Left lobe of liver (tissue), 2 donors: ENCODE results near the gene THEM4. TPM values are rescaled to one million over a fixed set of nuclear protein-coding genes. Genes with fewer than 3 reads are reported as not detected.

ENCODE experiments used
- ATAC-seq: fragments of 200-7000 bp; cut with Tn5 transposase; one replicate; pipeline ENCODE4 v1.9.1; 2020; ENCODE audit warnings: mild to moderate bottlenecking, moderate library complexity
- DNase-seq: peaks from one replicate; pipeline ENCODE4 v3.0.0-alpha.2; 2020; ENCODE audit warnings: low spot score
- total RNA-seq: library from RNA; stranded (reverse); gene quantifications from one replicate; pipeline ENCODE4 v1.2.1, GENCODE V29; 2021
- donor health status: DM: no; HTN: no; CAD: no; lungs with moderate emphysema.
- donor health status: DM: no; HTN: yes; CAD: no.

The THEM4 gene
- total RNA-seq, 1 donor from 2014 or later: 9.3 TPM

DNA sequence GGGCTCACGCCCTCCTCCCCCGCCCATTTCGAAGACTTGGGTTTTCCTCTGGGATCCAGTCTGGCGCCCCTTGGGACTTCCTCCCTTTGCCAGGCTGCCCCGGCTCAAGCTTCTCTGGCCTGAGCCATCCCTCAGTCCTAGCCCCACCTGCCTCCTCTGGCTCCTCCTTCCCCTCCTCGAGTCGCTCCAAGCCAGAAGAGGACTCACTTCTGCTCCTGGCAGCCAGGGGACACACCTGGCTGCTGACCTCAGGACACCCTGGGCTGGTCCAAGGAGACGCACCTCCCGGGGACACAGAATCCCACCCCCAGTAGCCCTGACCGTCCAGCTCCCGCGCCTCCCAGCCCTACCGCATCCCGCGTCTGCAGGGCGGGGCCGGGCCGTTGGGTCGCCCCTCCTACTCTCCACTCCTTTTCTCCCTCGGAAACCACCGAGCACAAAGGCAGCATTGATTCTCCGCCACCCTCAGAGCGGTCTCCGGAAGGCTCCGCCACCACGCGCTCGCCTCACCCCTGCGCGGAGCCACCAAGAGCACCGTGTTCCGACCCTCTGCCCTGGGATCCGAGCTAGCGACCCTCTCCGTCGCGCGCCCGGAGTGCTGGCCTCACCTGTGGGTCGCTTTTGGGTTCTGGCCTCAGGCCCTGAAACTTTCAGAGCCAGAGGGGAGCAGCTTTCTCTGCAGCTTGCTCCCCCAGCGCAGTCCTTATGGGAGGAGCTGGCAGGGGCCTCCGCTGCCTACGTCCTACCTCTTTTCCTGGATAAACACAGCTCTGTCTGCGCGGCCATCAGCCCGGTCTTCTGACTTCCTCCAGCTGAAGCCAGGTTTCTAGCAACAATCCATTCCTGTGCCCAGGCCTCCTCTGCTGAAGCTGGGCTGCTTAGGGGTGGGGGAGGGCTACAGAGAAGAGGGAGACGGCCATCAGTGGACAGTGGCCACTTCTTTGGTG, 69.6 kb downstream of the THEM4 start, which contains the start of gene C2CD4D:
C2CD4D (minus strand) TSS at position 364 of the 947 bp plus-strand sequence. CDS start 831 bp downstream, outside the sequence.
- DNase-seq (peak; percentile 46), ATAC-seq (no peak)

DNA sequence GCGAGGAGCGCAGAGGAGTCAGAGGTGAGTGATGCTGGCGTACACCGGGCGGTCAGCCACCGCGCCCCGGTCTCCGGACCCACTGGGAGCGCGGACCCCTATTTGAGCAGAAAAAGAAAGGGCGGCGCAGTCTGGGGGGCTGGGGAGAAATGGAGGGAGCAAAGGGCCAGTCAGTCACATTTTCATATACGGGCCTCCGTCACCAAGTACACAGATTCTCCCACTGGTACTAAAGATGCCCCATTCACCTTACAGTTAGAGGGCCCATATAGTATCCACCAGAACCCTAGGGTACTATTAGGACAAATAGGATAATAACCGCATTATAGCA, 70.3 kb downstream of the THEM4 start:
- DNase-seq (no peak), ATAC-seq (no peak)

DNA sequence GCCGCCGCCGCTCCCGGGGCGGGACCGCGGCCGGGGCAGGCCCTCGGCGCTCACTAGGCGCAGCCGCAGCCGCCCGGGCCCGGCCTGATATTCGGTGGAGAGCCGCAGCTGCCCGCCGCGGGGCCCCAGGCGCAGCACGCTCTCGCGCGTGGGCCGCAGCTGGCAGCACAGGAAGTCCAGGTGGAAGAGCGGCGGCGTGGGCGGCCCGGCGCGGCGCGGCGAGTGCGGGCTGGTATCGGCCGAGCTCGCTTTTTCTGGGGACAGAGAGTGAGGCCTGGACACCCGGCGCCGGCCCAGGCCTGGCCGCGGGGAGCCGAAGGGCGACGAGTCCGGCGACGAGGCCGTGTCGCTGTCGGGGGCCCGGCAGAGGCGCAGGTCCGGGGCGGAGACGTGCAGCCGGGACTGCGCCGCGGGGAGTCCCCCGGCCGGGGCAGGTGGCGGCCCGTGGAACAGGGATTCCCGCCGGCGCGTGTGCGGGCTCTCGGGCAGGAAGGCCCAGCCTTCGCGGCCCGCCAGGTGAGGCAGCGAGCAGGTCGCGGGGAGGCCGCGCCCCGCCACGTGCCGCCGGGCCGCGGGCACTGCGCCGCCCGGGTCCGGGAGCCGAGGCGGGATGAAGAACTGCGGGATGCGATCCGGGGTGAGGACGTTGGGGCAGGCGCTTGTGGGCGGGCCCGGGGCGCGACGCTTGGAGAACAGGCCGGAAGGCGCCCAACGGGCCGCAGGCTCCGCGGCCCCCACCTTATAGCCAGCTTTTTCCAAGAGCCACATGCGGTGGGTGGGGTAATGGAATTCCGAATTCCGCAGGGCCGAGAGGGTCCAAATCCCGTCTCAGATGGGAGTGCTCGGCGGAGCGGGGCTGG, 70.9 kb downstream of the THEM4 start:
- ATAC-seq: peak; percentile 52

DNA sequence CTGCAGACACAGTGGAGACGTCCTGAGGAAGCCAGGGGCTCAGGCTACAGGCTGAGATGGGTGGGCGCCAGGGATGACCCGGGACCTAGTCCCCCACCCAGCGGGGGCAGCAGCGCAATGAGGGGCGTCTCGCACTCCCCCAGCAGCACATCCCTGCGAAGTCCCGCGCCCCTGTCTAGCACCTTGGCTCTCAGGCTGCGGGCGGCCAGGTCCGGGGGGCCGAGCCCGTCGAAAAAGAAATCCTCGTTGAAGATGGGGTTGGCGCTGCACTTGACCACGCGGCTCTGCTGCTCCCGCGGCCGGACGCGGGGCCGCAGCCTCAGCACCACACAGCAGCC, 71.5 kb downstream of the THEM4 start:
- ATAC-seq (no peak), DNase-seq (peak; percentile 47)

More for the DNA sequence above, 70.9 kb downstream of the THEM4 start:
- DNase-seq: no peak

DNA sequence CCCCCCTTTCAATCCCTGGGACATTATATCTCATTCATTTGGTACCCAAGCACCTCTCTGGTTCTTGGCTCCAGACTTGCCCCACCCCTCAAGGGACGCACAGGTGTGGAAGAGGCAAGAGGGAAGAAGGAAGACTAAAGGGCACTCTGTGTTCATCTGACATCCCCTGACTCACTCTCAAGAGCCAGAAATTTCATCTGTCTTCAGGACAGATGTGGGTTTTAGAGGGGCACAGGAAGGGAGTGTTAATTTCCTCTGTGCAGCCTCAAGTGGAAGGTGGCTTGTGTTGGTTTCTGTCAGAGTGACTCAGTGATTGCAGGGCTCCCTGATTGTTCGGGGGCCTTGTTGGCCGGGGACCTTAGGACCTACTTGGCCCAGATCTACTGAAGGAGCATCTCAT, 72.1 kb downstream of the THEM4 start:
- DNase-seq (no peak), ATAC-seq (no peak)

DNA sequence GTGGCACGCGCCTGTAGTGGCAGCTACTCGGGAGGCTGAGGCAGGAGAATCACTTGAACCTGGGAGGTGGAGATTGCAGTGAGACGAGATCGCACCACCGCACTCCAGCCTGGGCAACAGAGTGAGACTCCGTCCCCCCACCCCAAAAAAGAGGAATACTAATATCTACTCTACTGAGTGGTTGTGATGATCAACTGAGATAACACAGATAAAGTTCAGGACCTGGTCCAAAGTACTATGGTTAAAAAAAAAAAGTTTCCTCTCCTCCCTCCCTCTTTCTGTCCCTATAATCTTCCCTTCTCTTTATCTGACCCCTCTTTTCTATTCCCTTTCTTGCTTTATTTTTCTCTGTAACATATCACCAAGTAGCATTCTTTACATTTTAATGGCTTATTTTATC, 73.7 kb downstream of the THEM4 start:
- DNase-seq (no peak), ATAC-seq (no peak)

DNA sequence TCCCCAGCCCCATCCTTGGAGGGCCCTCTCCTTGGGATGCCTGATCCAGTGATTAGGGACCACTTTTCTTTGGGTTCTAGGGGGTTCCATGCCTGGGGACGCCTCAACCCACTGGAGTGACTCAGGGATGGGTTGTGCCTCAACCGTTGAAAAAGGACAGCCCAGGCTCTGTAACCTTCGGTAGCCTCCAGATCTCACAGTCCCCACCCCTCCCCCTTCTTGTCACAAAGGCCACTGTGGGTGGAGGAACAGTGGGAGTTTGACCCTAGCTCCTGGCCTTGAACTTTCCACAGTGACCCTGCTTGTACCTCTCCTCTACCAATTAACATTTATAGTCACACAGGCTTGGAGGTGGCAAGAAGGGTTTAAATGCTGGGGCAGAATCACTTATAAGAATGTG, 75.1 kb downstream of the THEM4 start:
- DNase-seq (peak; percentile 86), ATAC-seq (peak; percentile 16)

DNA sequence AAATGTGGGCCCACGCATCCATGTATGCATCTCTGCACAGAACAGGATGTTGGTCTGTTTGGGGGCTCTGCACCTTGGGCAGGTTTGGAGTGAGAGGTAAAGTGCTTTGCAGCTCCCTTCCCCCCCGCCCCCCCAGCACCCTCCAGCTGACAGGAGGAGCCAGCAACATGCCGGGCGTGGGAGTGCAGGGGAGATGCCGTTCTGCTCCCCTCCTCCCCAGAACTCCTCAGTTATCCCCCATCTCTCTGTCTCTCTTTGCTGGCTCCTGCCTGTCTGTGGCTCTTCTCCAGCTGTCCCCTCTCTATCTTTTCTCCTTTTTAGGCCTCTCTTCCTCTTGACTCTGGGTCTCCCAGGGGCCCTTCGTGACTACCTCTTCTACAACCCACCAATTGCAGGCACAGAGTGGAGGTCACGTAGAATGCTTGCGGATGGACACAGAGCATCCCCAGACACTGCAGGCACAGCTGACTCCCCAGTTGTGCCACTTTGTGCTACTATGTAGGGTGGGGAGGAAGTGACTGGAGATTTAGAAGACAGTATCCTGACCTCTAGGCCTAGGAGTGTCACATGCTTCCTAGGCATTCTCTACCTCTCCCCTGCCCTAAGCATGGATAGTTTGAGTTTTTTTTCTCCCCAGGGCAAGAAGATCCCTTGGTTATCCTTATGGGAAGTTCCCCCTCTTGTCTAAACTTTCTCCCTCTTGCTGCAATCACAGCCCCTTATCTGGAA, 76.0 kb downstream of the THEM4 start:
- ATAC-seq (no peak), DNase-seq (no peak)

DNA sequence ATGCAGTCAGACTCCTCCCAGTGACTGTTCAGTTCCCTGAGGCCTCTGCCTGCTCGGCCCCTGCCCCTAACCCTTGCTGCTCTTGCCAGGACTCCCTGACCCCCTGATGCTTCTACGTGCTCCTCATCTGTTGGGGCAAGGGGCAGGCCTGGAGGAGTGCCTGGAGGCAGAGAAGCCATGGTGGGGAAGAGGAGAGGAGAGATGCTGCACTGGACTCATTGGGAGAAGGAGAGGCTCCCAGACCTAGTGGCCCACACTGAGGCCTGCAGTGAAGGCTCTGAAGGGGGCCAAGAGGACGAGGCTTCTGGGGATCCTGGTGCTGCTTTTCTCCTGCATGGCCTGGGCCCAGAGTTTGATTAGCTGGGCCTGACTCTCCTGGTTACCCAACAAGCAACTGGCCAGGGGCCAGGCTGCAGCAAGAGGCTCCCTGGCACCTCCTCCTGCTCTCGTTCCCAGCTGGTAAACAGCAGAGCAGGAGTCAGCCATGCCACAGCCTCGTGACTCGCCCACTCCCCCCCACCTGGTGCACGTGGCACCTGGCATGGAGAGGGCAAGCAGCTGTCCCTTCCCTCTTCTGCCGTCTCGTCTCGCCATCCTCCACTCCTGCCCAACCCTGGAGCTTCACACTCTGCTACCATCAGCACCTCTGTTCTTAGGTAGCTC, 76.9 kb downstream of the THEM4 start:
- ATAC-seq: peak; percentile 56
- peak; percentile 99 for DNase-seq

DNA sequence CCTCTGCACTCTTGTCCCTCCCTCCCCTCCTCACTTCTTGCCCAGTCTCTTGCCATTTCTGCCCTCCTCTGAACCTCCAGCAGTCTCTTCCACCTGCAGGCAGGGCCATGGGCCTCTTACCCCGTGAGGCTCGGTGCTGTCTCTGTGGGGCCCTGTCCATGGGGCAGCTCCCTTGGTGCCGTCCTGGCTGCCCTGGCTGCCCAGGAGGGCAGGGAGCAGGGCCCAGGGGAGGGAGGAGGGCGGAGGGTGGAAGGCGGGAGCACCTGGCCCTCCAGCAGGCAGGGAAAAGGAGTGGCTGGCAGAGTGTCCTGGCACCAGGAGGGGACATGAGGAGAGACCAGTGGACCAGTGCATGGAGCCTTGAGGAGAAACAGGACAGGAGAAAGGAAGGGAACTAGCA, 77.7 kb downstream of the THEM4 start, which contains the start of gene RORC:
RORC (minus strand) TSS at position 198 of the 400 bp plus-strand sequence; CDS start at position 160, 38 bp downstream.
- ATAC-seq: peak; percentile 71
- DNase-seq: peak; percentile 95

DNA sequence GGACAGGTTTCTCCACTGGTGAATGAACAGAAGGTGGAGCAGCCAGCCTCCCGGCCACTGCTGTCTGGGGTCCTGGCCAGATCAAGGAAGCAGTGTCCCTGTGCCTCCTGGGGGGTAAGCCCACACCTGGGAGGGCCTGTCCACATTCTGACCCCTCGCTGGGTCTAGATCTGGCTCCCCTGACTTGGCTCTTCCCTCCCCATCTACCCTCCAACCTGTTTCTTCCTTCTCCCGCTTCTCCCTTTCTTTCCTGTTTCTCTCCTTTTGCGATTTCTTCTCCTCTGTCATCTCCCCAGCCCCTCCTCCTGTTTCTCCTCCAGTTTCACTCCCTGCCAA, 78.1 kb downstream of the THEM4 start:
- no peak for ATAC-seq
- no peak for DNase-seq

DNA sequence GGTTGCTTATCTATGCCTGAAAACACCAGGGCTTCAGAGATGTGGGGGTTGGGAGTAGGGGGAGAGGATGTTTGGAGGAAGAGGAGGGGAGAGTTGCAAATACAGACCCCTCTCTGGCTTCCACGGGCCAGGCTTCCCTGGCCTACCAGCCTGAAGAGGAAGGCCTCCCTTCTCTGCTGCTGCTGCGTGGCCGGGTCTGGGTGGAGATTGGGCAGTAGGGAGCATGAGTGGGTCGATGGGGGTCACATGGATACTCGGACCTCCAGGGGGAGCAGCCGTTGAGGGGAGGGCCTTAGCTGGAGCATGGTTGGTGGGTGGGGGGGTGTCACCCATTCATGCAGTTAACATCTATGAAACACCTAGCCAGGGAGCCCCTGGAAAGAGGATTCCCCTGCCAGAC, 79.3 kb downstream of the THEM4 start:
- no peak for DNase-seq
- no peak for ATAC-seq

DNA sequence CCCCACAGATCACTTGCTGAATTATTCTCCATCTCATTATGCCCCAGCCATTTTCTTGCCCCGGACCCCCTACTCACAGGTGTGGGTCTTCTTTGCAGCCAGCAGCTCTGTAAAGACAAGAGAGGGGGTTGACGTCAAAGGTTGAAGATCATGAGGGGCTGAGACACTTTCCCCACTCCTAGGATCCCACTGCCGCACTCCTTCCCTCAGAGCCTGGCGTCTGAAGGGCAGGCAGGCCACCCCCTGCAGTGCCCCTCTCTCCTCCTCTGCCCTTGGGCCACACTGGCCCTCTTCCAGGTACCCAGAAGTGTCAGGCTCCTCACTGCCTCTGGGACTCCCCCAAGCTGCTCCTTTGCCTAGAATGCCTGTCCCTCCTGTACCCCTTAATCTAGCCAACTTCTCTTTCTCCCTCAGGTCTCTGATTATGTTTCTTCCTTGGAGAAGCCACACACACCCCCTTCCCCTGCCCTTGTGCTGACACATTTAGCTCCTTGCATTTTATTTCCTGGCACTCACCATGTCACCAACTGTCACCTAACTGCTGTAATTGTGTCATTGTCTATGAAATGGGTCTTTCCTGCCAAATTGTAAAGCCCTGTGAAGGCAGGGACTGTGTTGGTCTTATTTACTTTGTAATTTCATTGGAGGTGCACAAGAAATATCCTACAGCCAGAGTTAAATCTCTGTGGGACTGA, 79.8 kb downstream of the THEM4 start:
- DNase-seq (no peak), ATAC-seq (no peak)

DNA sequence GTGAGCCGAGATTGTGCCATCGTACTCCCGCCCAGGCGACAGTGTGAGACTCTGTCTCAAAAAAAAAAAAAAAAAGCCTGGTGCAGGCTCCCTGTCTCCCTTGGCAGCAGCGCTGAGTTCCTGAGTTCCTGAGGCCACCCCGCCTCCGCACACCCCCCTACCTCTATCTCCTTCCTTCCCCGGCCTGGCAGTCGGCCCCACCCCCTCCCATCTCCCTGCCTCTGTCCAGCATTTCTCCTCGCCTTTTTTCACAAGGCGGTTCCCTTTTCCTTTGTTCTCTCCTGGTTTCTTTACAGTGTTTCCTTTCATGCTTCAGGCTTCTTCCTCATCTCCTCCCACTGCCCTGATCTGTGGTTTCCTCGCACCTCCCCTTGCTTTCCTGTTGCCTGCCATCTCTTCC, 80.4 kb downstream of the THEM4 start:
- ATAC-seq: no peak
- DNase-seq: no peak

DNA sequence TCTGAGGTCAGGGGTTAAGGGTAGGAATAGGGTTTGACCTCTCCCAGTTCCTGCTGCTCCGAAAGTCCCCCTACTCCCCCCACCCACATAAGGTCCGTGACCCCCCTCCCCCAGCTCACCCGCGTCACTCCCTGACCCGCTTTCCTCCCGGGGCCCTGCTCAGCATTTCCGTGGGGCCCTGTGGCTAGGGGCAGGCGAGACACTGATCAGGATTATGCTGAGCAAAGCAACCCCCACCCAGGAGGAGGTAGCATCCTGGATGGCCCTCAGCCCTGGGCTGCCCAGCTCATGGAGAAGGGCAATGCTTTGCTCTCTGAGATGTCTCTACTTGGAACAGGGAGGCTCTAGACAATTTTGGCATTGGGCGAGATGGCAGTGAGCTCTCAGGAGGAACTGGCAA, 81.5 kb downstream of the THEM4 start:
- no peak for DNase-seq
- ATAC-seq: no peak

DNA sequence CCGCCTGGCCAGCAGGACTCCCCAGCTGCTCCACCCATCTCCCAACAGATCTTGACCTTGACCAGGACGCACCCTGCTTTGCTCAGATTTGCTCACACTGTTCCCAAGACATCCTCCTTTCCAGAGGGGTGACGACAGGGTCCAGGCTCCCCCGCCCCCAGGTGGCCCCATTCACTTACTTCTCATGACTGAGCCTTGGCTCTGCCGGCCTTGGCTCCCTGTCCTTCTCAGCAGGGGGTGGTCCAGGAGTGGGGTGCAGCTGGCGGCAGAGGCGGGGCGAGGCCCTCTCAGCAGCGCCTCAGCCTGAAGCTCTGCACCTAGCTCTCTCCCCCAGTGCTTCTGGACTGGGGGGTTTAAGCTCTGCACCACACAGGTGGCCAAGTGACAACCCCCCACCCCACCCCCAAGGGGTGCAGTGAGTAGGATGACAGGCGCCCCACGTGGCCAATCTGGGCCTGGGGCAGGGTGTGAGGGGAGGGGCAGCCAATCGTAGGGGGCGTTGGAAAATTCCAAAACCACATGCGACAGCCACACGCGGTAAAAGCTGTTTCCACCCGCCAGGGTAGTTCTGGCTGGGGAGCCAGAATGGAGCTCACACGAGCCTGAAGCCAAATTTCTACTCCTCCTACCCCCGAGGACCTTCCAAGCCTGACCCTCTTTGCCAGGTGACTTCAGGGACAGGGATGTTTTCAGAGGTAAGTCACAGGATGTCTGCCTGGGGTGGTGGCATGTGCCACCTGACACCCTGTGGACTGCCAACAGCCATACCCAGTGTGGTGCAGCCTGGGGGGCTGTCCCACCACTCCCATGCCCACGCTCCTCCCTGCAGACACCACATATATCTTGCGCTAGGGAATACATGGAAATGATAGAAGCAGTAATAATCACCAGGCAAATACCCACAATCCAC, 83.3 kb downstream of the THEM4 start:
- ATAC-seq: no peak
- DNase-seq: no peak

DNA sequence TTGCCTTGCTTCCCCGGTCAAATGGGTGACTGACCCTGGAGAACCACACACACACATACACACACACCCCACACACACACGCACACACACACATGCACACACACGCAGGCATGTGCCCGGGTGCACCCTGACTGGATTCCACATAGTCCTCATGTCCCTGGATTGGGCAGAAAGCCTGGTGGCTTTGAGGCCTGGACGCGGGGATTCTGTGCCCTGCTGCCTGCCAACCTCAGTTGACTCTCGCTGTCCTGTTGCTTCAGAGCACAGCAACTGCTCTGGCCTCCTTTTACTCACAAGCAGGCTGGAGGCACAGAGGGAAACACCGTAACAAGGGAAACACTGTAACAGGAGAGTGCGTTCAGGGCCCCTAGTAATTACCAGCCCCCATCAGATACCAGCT, 84.1 kb downstream of the THEM4 start:
- ATAC-seq (peak; percentile 38), DNase-seq (peak; percentile 56)
